K562 (cell line): ENCODE results near the gene NUP88. TPM values are rescaled to one million over a fixed set of nuclear protein-coding genes. Genes with fewer than 3 reads are reported as not detected.

Source experiments
- ATAC-seq: fragments of 200-7000 bp; cut with Tn5 transposase; 3 replicates; pipeline ENCODE4 v1.9.1; 2020; ENCODE audit warnings: moderate library complexity
- BruUV-seq: library from RNA; stranded (reverse); fragments of 400-500 nt; replicated peaks from 2 replicates; lab custom pipeline; 2021; lab: Mats Ljungman, UMichigan
- CTCF ChIA-PET: fragments of 300-600 bp; formaldehyde crosslinking; extraction: SDS; loops from one replicate; lab custom pipeline; 2021; ENCODE audit warnings: low intra/inter-chr PET ratio; lab: Yijun Ruan, JAX
- POLR2A ChIA-PET: fragments of 300-600, 350-650 bp; sonication (Branson Sonifier 250); formaldehyde crosslinking; extraction: SDS; loops from one replicate; lab custom pipeline; 2021; ENCODE audit warnings: antibody characterized with exemption, inconsistent platforms; lab: Yijun Ruan, JAX
- DNase-seq, 4 experiments: peaks; one replicate each; pipeline versions ENCODE4 v3.0.0 to v3.0.0-alpha.2; 2011 to 2018; ENCODE audit warnings: low spot score in 3 of 4, mixed read lengths in 3 of 4; ENCODE audit errors: extremely low read depth in 1 of 4
- FAIRE-seq: peaks from 2 replicates; lab custom pipeline; 2011; peaks lifted over from hg19 to GRCh38; lab: Jason Lieb, UNC
- H2AFZ ChIP-seq: 2 replicates; pipeline ENCODE4 v1.6.0; 2011; ENCODE audit warnings: low read depth, low read length, control low read depth, inconsistent platforms
- H3K27ac ChIP-seq: fragments of 200-600 bp; 3 replicates; pipeline ENCODE4 v1.8.0; 2011; ENCODE audit warnings: low read depth, mild to moderate bottlenecking, control low read depth, inconsistent platforms, low read length, moderate library complexity, mixed read lengths; ENCODE audit errors: extremely low read depth
- H3K27me3 ChIP-seq, 2 experiments: fragments of 300-600 bp in 1 of 2; 2 replicates in 1 of 2; 3 replicates in 1 of 2; pipeline versions ENCODE4 v1.6.0 to v1.8.0; 2011; ENCODE audit warnings: inconsistent platforms in 2 of 2, low read length in 2 of 2, mild to moderate bottlenecking in 1 of 2, mixed read lengths in 1 of 2, moderate library complexity in 1 of 2; ENCODE audit not compliant: control insufficient read depth in 2 of 2, insufficient read depth in 2 of 2
- H3K36me3 ChIP-seq: fragments of 300-600 bp; 3 replicates; pipeline ENCODE4 v1.8.0; 2011; ENCODE audit warnings: mild to moderate bottlenecking, low read length, inconsistent platforms; ENCODE audit not compliant: control insufficient read depth, insufficient read depth
- H3K4me1 ChIP-seq, 2 experiments: fragments of 200-600 bp in 1 of 2; replicated peaks in 1 of 2; 2 replicates in 1 of 2; 3 replicates in 1 of 2; pipeline versions ENCODE4 v1.5.1 to v1.8.0; 2011; ENCODE audit warnings: inconsistent platforms in 2 of 2, low read length in 2 of 2, mild to moderate bottlenecking in 1 of 2, mixed read lengths in 1 of 2, moderate library complexity in 1 of 2; ENCODE audit not compliant: control insufficient read depth in 2 of 2, insufficient read depth in 2 of 2
- H3K4me2 ChIP-seq: 2 replicates; pipeline ENCODE4 v1.6.1; 2011; ENCODE audit warnings: low read length, control low read depth, inconsistent platforms, mixed read lengths; ENCODE audit not compliant: insufficient read depth
- H3K4me3 ChIP-seq: fragments of 200-600 bp; sonication (generic), shearing (Covaris generic); 2 replicates; pipeline ENCODE4 v1.5.1; 2016; ENCODE audit warnings: control low read depth, inconsistent platforms
- H3K79me2 ChIP-seq: fragments of 200-600 bp; 3 replicates; pipeline ENCODE4 v1.8.0; 2011; ENCODE audit warnings: low read length, inconsistent platforms; ENCODE audit not compliant: control insufficient read depth, insufficient read depth
- H3K9ac ChIP-seq, 2 experiments: 2 replicates each; pipeline versions ENCODE4 v1.6.0 to v1.6.1; 2011; ENCODE audit warnings: low read depth in 2 of 2, low read length in 2 of 2, control low read depth in 1 of 2, inconsistent platforms in 1 of 2, mild to moderate bottlenecking in 1 of 2, mixed read lengths in 1 of 2; ENCODE audit not compliant: insufficient read depth in 1 of 2
- H3K9me1 ChIP-seq: one replicate; pipeline ENCODE4 v1.6.0; 2011; ENCODE audit warnings: inconsistent platforms, mild to moderate bottlenecking, low read length, moderate library complexity; ENCODE audit not compliant: control insufficient read depth, insufficient read depth
- H3K9me3 ChIP-seq: replicated peaks from 2 replicates; pipeline ENCODE4 v1.5.1; 2011; ENCODE audit warnings: low read depth, low read length, inconsistent platforms; ENCODE audit not compliant: control insufficient read depth, insufficient read depth
- H4K20me1 ChIP-seq: replicated peaks from 2 replicates; pipeline ENCODE4 v1.6.1; 2011; ENCODE audit warnings: low read length, inconsistent platforms, mixed read lengths; ENCODE audit not compliant: control insufficient read depth, insufficient read depth
- GTF3C2 ChIP-seq: IDR thresholded peaks from 3 replicates; pipeline ENCODE4 v1.6.1; 2011; ENCODE audit warnings: borderline replicate concordance, mild to moderate bottlenecking, moderate library complexity; ENCODE audit not compliant: insufficient read length; ENCODE audit errors: extremely low read depth
- MCM3 ChIP-seq: fragments of 450-650 bp; IDR thresholded peaks from 2 replicates; pipeline ENCODE4 v1.6.1; 2016
- MNT ChIP-seq, 2 experiments: fragments of 450-650 bp; conservative IDR thresholded peaks; 2 replicates each; pipeline ENCODE4 v1.6.1; 2017; ENCODE audit warnings: mild to moderate bottlenecking in 2 of 2, moderate library complexity in 2 of 2
- RFX1 ChIP-seq: fragments of 450-650 bp; IDR thresholded peaks from 2 replicates; pipeline ENCODE4 v1.6.1; 2016; ENCODE audit warnings: mild to moderate bottlenecking, moderate library complexity
- ZNF431 ChIP-seq: sonication (generic); formaldehyde crosslinking; IDR thresholded peaks from 2 replicates; pipeline ENCODE4 v1.8.0; 2022; ENCODE audit warnings: mild to moderate bottlenecking, missing genetic modification reagents
- ZNF830 ChIP-seq: fragments of 250-450 bp; sonication (Bioruptor Pico); IDR thresholded peaks from 2 replicates; pipeline ENCODE4 v1.5.0; 2021; ENCODE audit warnings: mild to moderate bottlenecking
- WGBS: fragments of 100-300 bp; shearing (Covaris generic); methylation state at CpG from one replicate; pipeline ENCODE4 v1.1.6; 2016; ENCODE audit warnings: low coverage, mixed read lengths; ENCODE audit not compliant: insufficient coverage; ENCODE audit errors: missing lambda C conversion rate; 5-methylcytosine and 5-hydroxymethylcytosine counted together
- in situ Hi-C: fragments of 300-500 bp; cut with MboI; formaldehyde crosslinking; loops from 4 replicates; pipeline ENCODE4 v1.15.0; 2018; ENCODE audit warnings: inconsistent platforms, mixed read lengths
- intact Hi-C: fragments of 100-400 bp; cut with micrococcal nuclease; formaldehyde crosslinking; loops from 2 replicates; pipeline ENCODE4 v1.14.2; 2022
- polyA plus RNA-seq, 8 experiments: library from polyadenylated mRNA; depleted of rRNA in 4 of 8; stranded (reverse) in 5 of 8; unstranded in 3 of 8; fragments of >200 nt; fragmentation: Nextera tagmentation in 2 of 8; fragmentation: Illumina TruSeq in 1 of 8; extraction: Ambion mirVana in 2 of 8; extraction: Trizol in 1 of 8; gene quantifications; 2 replicates each; pipeline versions ENCODE4 v1.2.1 to v1.2.3, GENCODE V29; 2011 to 2014; ENCODE audit warnings: inconsistent platforms in 1 of 8, missing spikeins in 1 of 8
- total RNA-seq, 7 experiments: library from RNA; depleted of rRNA in 6 of 7; stranded (reverse); fragments of >200 nt in 6 of 7; fragmentation: Illumina TruSeq in 2 of 7; extraction: Trizol in 2 of 7; gene quantifications; 2 replicates each; pipeline versions ENCODE4 v1.2.1 to v1.2.3, GENCODE V29; 2011 to 2021; ENCODE audit warnings: low replicate concordance in 1 of 7

Gene NUP88
- total and polyA plus RNA-seq, 9 of the 15 experiments (the other 6 are each of a cell fraction or from before 2014, with no cell fraction given), result 59.9 to 160 (median 119) TPM

GRCh38 chr17:5399767-5400166, 19.7 kb downstream of the NUP88 start:
- no peak overlapping the region for H3K4me3 ChIP-seq
- no peaks in the 10 kb centered on the region for H3K9me1 ChIP-seq
- no peak overlapping the region for H2AFZ ChIP-seq
- no peak for DNase-seq
- POLR2A ChIA-PET, result no interaction called here
- 75% methylated on average over 4 of the region's 6 CpGs for WGBS
- no peaks in the 10 kb centered on the region for H4K20me1 ChIP-seq
- no peaks in the 10 kb centered on the region for H3K4me1 ChIP-seq
- TF ChIP-seq MCM3 (no peak), ZNF830 (CRISPR knock-in tag) (no peak), RFX1 (no peak), ZNF431 (no peak)
- intact Hi-C loops, result no loop called here
- ATAC-seq, result no peak
- H3K27me3 ChIP-seq, result no peaks in the 10 kb centered on the region
- H3K36me3 ChIP-seq, result peaks cover 70% of the 10 kb centered on the region
- H3K27ac ChIP-seq, result no peak overlapping the region
- CTCF ChIA-PET, result no interaction called here
- no peaks in the 10 kb centered on the region; the same call in 2 of the 3 replicates for H3K79me2 ChIP-seq
- H3K9me3 ChIP-seq, result no peaks in the 10 kb centered on the region
- no peak overlapping the region for H3K9ac ChIP-seq
- in situ Hi-C loops, result no loop called here
- no peak for FAIRE-seq
- no TSS peak for BruUV-seq
- H3K4me2 ChIP-seq, result no peak overlapping the region

GRCh38 chr17:5396612-5397011, 22.9 kb downstream of the NUP88 start:
- no peaks in the 10 kb centered on the region for H3K79me2 ChIP-seq
- H3K4me3 ChIP-seq, result no peak overlapping the region
- no peak overlapping the region for H2AFZ ChIP-seq
- no peak for ATAC-seq
- H3K4me1 ChIP-seq, result no peaks in the 10 kb centered on the region
- in situ Hi-C loops (no loop called here), intact Hi-C loops (no loop called here)
- no peak for FAIRE-seq
- no peak for DNase-seq
- whole genome bisulfite sequencing, result 100% methylated on average over 2 of the region's 2 CpGs
- no TSS peak for BruUV-seq
- no peak overlapping the region for H3K27ac ChIP-seq
- TF ChIP-seq MNT (conservative IDR thresholded peaks at IDR 0.05) (no peak), GTF3C2 (no peak)
- POLR2A ChIA-PET, result no interaction called here
- no peak overlapping the region for H3K9ac ChIP-seq
- H3K9me3 ChIP-seq, result no peaks in the 10 kb centered on the region
- no peaks in the 10 kb centered on the region for H4K20me1 ChIP-seq
- H3K27me3 ChIP-seq, result no peaks in the 10 kb centered on the region
- CTCF ChIA-PET, result no interaction called here
- no peak overlapping the region for H3K4me2 ChIP-seq
- H3K36me3 ChIP-seq, result peaks cover 72% of the 10 kb centered on the region
- no peaks in the 10 kb centered on the region for H3K9me1 ChIP-seq
